Fibroblast of lung (primary cell): ENCODE results near the gene SLC7A6OS. TPM values are rescaled to one million over a fixed set of nuclear protein-coding genes. Genes with fewer than 3 reads are reported as not detected.

Experiments used
- DNase-seq, 2 donors: peaks; one replicate each; pipeline versions ENCODE4 v3.0.0 to v3.0.0-alpha.2; 2010; ENCODE audit warnings: low read depth in 2 of 2
- H2AFZ ChIP-seq: 2 replicates; pipeline ENCODE4 v1.5.1; 2012; ENCODE audit warnings: low read length, control low read depth, inconsistent platforms
- H3K27ac ChIP-seq: 2 replicates; pipeline ENCODE4 v1.5.1; 2011; ENCODE audit warnings: low read length, control low read depth; ENCODE audit not compliant: insufficient read depth
- H3K27me3 ChIP-seq: 2 replicates; pipeline ENCODE4 v1.5.1; 2011; ENCODE audit warnings: mild to moderate bottlenecking, low read length; ENCODE audit not compliant: control insufficient read depth, insufficient read depth
- H3K36me3 ChIP-seq: 2 replicates; pipeline ENCODE4 v1.5.1; 2011; ENCODE audit warnings: low read length; ENCODE audit not compliant: control insufficient read depth, insufficient read depth
- H3K4me1 ChIP-seq: 2 replicates; pipeline ENCODE4 v1.5.1; 2011; ENCODE audit warnings: low read length; ENCODE audit not compliant: control insufficient read depth, insufficient read depth; ENCODE audit errors: extremely low read depth
- H3K4me2 ChIP-seq: 2 replicates; pipeline ENCODE4 v1.5.1; 2011; ENCODE audit warnings: low read length, control low read depth; ENCODE audit not compliant: insufficient read depth; ENCODE audit errors: extremely low read depth
- H3K4me3 ChIP-seq, 4 experiments: fragments of 200-600 bp in 1 of 4; sonication (generic) in 1 of 4; replicated peaks in 1 of 4; 2 replicates each; pipeline ENCODE4 v1.5.1; 2011 to 2016; ENCODE audit warnings: low read length in 4 of 4, low read depth in 3 of 4, mild to moderate bottlenecking in 3 of 4, control low read depth in 2 of 4, inconsistent platforms in 1 of 4, mixed read lengths in 1 of 4; ENCODE audit not compliant: insufficient read depth in 1 of 4; ENCODE audit errors: control extremely low read depth in 1 of 4
- H3K79me2 ChIP-seq: 2 replicates; pipeline ENCODE4 v1.5.1; 2012; ENCODE audit warnings: mild to moderate bottlenecking, low read length, inconsistent platforms; ENCODE audit not compliant: control insufficient read depth, insufficient read depth
- H3K9ac ChIP-seq: 2 replicates; pipeline ENCODE4 v1.5.1; 2011; ENCODE audit warnings: mild to moderate bottlenecking, low read length, control low read depth; ENCODE audit not compliant: insufficient read depth
- H3K9me3 ChIP-seq: 2 replicates; pipeline ENCODE4 v1.5.1; 2012; ENCODE audit warnings: low read depth, low read length; ENCODE audit not compliant: control insufficient read depth, insufficient read depth
- H4K20me1 ChIP-seq: 2 replicates; pipeline ENCODE4 v1.5.1; 2011; ENCODE audit warnings: low read length; ENCODE audit not compliant: control insufficient read depth, insufficient read depth; ENCODE audit errors: extremely low read depth
- CTCF ChIP-seq, 2 donors: IDR thresholded peaks in 1 of 2; conservative IDR thresholded peaks in 1 of 2; 1 replicate in 1 of 2; 2 replicates in 1 of 2; pipeline ENCODE4 v1.5.1; 2011 to 2012; ENCODE audit warnings: low read length in 2 of 2, control low read depth in 1 of 2, inconsistent platforms in 1 of 2, low read depth in 1 of 2, mild to moderate bottlenecking in 1 of 2
- EZH2 ChIP-seq: IDR thresholded peaks from 2 replicates; pipeline ENCODE4 v1.5.1; 2012; ENCODE audit warnings: low read length, control low read depth, mild to moderate bottlenecking; ENCODE audit errors: missing control alignments
- polyA plus RNA-seq, 2 donors: library from polyadenylated mRNA; depleted of rRNA in 1 of 2; stranded (reverse) in 1 of 2; unstranded in 1 of 2; fragments of >200 nt; gene quantifications; 2 replicates each; pipeline ENCODE4 v1.2.1, GENCODE V29; 2011 to 2012; ENCODE audit warnings: missing spikeins in 1 of 2
- total RNA-seq: library from RNA; depleted of rRNA; stranded (reverse); fragments of >200 nt; gene quantifications from 2 replicates; pipeline ENCODE4 v1.2.1, GENCODE V29; 2014

SLC7A6OS gene
- total and polyA plus RNA-seq, 2 donors (not counting 1 experiment from before 2014, with no cell fraction given): 8.7 to 19.5 TPM

GRCh38 chr16:68270353-68270752, 40.4 kb downstream of the SLC7A6OS start:
- Histone ChIP-seq H3K4me1 (peaks cover 5% of the 10 kb centered on the region), H3K9ac (no peak overlapping the region), H3K4me3 (no peak overlapping the region), H3K36me3 (peaks cover 5% of the 10 kb centered on the region), H2AFZ (no peak overlapping the region), H3K27ac (no peak overlapping the region), H3K27me3 (no peaks in the 10 kb centered on the region), H3K79me2 (peaks cover 59% of the 10 kb centered on the region), H3K4me2 (no peak overlapping the region), H4K20me1 (no peaks in the 10 kb centered on the region), H3K9me3 (no peaks in the 10 kb centered on the region)
- no peak for TF ChIP-seq EZH2
- no peak for TF ChIP-seq CTCF (conservative IDR thresholded peaks at IDR 0.05 in 1 of 2, IDR thresholded peaks at IDR 0.05 in 1 of 2; ENCODE audit: low read depth in 1 of 2, low read length in 2 of 2)
- DNase-seq: no peak

- H3K79me2 ChIP-seq: peaks cover 64% of the 10 kb centered on the region
- H4K20me1 ChIP-seq: no peaks in the 10 kb centered on the region
- peaks cover 5% of the 10 kb centered on the region for H3K4me1 ChIP-seq
- H3K27ac ChIP-seq: no peak overlapping the region
- H2AFZ ChIP-seq: no peak overlapping the region
- H3K27me3 ChIP-seq: no peaks in the 10 kb centered on the region
- H3K36me3 ChIP-seq: peaks cover 5% of the 10 kb centered on the region
- H3K4me2 ChIP-seq: no peak overlapping the region
- no peak overlapping the region for H3K4me3 ChIP-seq
- H3K9ac ChIP-seq: no peak overlapping the region
- DNase-seq: no peak
- no peak for TF ChIP-seq EZH2
- no peak for TF ChIP-seq CTCF (conservative IDR thresholded peaks at IDR 0.05 in 1 of 2, IDR thresholded peaks at IDR 0.05 in 1 of 2; ENCODE audit: low read depth in 1 of 2, low read length in 2 of 2)
- no peaks in the 10 kb centered on the region for H3K9me3 ChIP-seq
Measured at GRCh38 chr16:68269793-68270192, 41.0 kb downstream of the SLC7A6OS start.

- no peak for DNase-seq
- Histone ChIP-seq H4K20me1 (no peaks in the 10 kb centered on the region), H3K4me2 (no peak overlapping the region), H3K79me2 (peaks cover 58% of the 10 kb centered on the region), H3K9ac (no peak overlapping the region), H3K36me3 (no peaks in the 10 kb centered on the region), H2AFZ (no peak overlapping the region), H3K27me3 (no peaks in the 10 kb centered on the region), H3K4me1 (peaks cover 5% of the 10 kb centered on the region), H3K4me3 (no peak overlapping the region), H3K27ac (no peak overlapping the region), H3K9me3 (no peaks in the 10 kb centered on the region)
- TF ChIP-seq CTCF (conservative IDR thresholded peaks at IDR 0.05 in 1 of 2, IDR thresholded peaks at IDR 0.05 in 1 of 2; ENCODE audit: low read depth in 1 of 2, low read length in 2 of 2): no peak
Measured at GRCh38 chr16:68267612-68268405, 42.9 kb downstream of the SLC7A6OS start.
